ENCODE results near the gene MTFMT.
A peak's percentile ranks its signal among the peaks of the same experiment; 100 is the strongest.

Gene MTFMT

GRCh38 chr15:64982472-64982871 is 47.0 kb downstream of the MTFMT start:
- H3K9ac ChIP-seq (ENCODE audit: insufficient read length, low read depth): no peak overlapping the region
- H3K4me3 ChIP-seq (ENCODE audit: insufficient read length, low read depth): no peak overlapping the region
- H3K4me1 ChIP-seq (ENCODE audit: insufficient read depth, insufficient read length): peaks cover 9% of the 10 kb centered on the region
- TF ChIP-seq ZNF274 (IDR thresholded peaks at IDR 0.05; ENCODE audit: low read depth, low read length) (no peak), YY1 (IDR thresholded peaks at IDR 0.05; ENCODE audit: insufficient read depth, insufficient read length) (no peak), SUZ12 (IDR thresholded peaks at IDR 0.05; ENCODE audit: extremely low read depth, insufficient read depth, insufficient read length) (no peak)
- H3K36me3 ChIP-seq (ENCODE audit: insufficient read depth, insufficient read length, low read length): peaks cover 37% of the 10 kb centered on the region
- DNase-seq (ENCODE audit: low read depth, low spot score): no peak
- H3K27me3 ChIP-seq (ENCODE audit: insufficient read depth, insufficient read length): no peaks in the 10 kb centered on the region
- H3K9me3 ChIP-seq (ENCODE audit: insufficient read depth, low read length): no peaks in the 10 kb centered on the region

DNA sequence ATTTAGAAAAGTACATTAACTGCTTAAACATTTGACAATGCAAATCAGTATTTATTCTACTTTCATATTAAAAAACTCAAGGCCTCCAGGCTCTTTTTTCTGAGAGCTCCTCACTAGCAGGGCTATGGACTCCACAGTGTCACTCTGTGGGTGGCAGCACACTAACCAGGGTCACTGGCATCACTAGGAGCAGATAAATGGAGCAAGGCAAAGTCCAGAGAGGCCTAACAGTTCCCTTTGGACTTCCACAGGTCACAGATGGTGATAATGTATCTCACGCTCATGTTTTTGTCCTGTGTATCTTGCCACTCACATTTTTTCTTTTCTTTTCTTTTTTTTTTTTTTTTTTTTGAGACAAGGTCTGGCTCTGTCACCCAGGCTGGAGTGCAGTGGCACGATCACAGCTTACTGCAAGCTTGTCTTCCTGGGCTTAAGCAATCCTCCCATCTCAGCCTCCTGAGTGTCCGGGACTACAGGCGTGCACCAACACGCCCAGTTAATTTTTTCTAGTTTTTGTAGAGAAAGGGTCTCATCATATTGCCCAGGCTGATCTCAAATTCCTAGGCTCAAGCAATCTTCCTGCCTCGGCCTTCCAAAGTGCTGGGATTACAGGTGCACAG is 47.5 kb downstream of the MTFMT start:
- Histone ChIP-seq H3K9me3 (ENCODE audit: insufficient read depth, low read length) (no peaks in the 10 kb centered on the region), H3K4me3 (ENCODE audit: insufficient read length, low read depth) (no peak overlapping the region), H3K27me3 (ENCODE audit: insufficient read depth, insufficient read length) (no peaks in the 10 kb centered on the region), H3K36me3 (ENCODE audit: insufficient read depth, insufficient read length, low read length) (peaks cover 39% of the 10 kb centered on the region), H3K4me1 (ENCODE audit: insufficient read depth, insufficient read length) (peaks cover 11% of the 10 kb centered on the region), H3K9ac (ENCODE audit: insufficient read length, low read depth) (no peak overlapping the region)
- DNase-seq (ENCODE audit: low read depth, low spot score): no peak
- TF ChIP-seq ZNF274 (IDR thresholded peaks at IDR 0.05; ENCODE audit: low read depth, low read length): no peak
- no peak for TF ChIP-seq SUZ12 (IDR thresholded peaks at IDR 0.05; ENCODE audit: extremely low read depth, insufficient read depth, insufficient read length)
- TF ChIP-seq YY1 (IDR thresholded peaks at IDR 0.05; ENCODE audit: insufficient read depth, insufficient read length): no peak

DNA sequence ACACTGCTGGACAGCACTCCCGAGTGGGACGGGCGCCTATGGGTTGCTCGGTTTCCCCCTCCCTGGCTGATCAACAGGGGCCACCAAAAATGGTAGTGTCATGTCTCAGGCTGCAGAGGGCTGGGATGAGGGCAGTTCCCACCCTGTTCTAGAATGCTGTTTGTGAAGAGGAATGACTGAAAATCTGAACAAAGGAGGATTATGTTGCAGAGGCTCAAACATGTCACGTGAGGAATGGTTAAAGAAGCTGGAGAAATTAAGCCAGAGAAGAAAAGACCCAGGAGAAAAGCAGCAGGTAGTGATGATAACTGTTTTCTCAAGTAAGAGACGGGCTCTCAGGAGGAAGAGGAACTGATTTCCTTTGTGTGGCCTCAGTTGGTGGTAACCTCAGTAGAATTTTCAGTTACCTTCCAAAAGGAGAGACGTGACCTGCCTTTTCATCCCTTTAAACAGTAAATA is 50.2 kb downstream of the MTFMT start:
- H3K4me3 ChIP-seq (ENCODE audit: insufficient read length, low read depth): no peak overlapping the region
- peak overlapping the region; percentile 61 for H3K9ac ChIP-seq (ENCODE audit: insufficient read length, low read depth)
- DNase-seq (ENCODE audit: low read depth, low spot score): peak; percentile 70
- H3K27me3 ChIP-seq (ENCODE audit: insufficient read depth, insufficient read length): no peaks in the 10 kb centered on the region
- H3K36me3 ChIP-seq (ENCODE audit: insufficient read depth, insufficient read length, low read length): peaks cover 57% of the 10 kb centered on the region
- TF ChIP-seq SUZ12 (IDR thresholded peaks at IDR 0.05; ENCODE audit: extremely low read depth, insufficient read depth, insufficient read length) (no peak), ZNF274 (IDR thresholded peaks at IDR 0.05; ENCODE audit: low read depth, low read length) (no peak), YY1 (IDR thresholded peaks at IDR 0.05; ENCODE audit: insufficient read depth, insufficient read length) (no peak)
- no peaks in the 10 kb centered on the region for H3K9me3 ChIP-seq (ENCODE audit: insufficient read depth, low read length)
- H3K4me1 ChIP-seq (ENCODE audit: insufficient read depth, insufficient read length): peaks cover 11% of the 10 kb centered on the region

DNA sequence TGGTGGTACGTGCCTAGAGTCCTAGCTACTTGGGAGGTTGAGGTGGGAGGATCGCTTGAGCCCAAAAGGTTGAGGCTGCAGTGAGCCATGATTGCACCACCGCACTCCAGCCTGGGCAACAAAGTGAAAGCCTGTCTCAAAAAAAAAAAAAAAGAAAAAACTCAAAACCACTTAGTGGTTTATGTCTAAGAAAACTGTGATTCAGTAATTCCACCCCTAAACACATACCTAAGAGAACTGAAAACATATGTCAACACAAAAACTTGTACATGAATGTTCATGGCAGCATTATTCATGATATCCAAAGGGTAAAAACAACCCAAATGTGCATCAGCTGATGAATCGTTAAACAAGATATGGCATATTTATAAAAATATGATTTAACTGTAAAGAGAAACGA is 54.0 kb downstream of the MTFMT start:
- Histone ChIP-seq H3K4me1 (ENCODE audit: insufficient read depth, insufficient read length) (peaks cover 11% of the 10 kb centered on the region), H3K9me3 (ENCODE audit: insufficient read depth, low read length) (no peaks in the 10 kb centered on the region), H3K27me3 (ENCODE audit: insufficient read depth, insufficient read length) (no peaks in the 10 kb centered on the region), H3K9ac (ENCODE audit: insufficient read length, low read depth) (no peak overlapping the region), H3K36me3 (ENCODE audit: insufficient read depth, insufficient read length, low read length) (peaks cover 64% of the 10 kb centered on the region), H3K4me3 (ENCODE audit: insufficient read length, low read depth) (no peak overlapping the region)
- DNase-seq (ENCODE audit: low read depth, low spot score): no peak
- TF ChIP-seq ZNF274 (IDR thresholded peaks at IDR 0.05; ENCODE audit: low read depth, low read length) (no peak), SUZ12 (IDR thresholded peaks at IDR 0.05; ENCODE audit: extremely low read depth, insufficient read depth, insufficient read length) (no peak), YY1 (IDR thresholded peaks at IDR 0.05; ENCODE audit: insufficient read depth, insufficient read length) (no peak)

GRCh38 chr15:64970698-64971097 is 58.7 kb downstream of the MTFMT start:
- Histone ChIP-seq H3K9ac (ENCODE audit: insufficient read length, low read depth) (no peak overlapping the region), H3K4me1 (ENCODE audit: insufficient read depth, insufficient read length) (no peaks in the 10 kb centered on the region), H3K36me3 (ENCODE audit: insufficient read depth, insufficient read length, low read length) (peaks cover 61% of the 10 kb centered on the region), H3K4me3 (ENCODE audit: insufficient read length, low read depth) (no peak overlapping the region), H3K9me3 (ENCODE audit: insufficient read depth, low read length) (no peaks in the 10 kb centered on the region), H3K27me3 (ENCODE audit: insufficient read depth, insufficient read length) (no peaks in the 10 kb centered on the region)
- DNase-seq (ENCODE audit: low read depth, low spot score): no peak
- TF ChIP-seq ZNF274 (IDR thresholded peaks at IDR 0.05; ENCODE audit: low read depth, low read length) (no peak), YY1 (IDR thresholded peaks at IDR 0.05; ENCODE audit: insufficient read depth, insufficient read length) (no peak), SUZ12 (IDR thresholded peaks at IDR 0.05; ENCODE audit: extremely low read depth, insufficient read depth, insufficient read length) (no peak)

DNA sequence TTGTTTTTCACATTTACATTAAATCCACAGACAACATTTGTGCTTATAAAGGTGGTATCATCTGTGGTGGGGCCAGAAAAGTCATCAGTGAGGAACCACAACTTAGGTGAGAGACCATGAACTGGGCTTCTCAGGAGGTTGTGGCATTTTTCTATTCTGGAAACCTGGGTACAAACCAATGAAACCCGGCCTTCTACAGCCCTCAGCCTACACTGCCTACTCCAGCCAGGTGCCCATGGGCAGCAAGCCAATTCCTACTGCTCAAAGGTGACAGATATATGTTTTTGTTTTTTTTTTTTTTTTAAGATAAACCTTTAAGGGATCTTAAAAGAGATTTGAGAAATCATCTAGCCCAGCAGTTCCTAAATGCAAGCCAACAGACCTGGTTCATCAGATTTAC is 60.0 kb downstream of the MTFMT start:
- DNase-seq (ENCODE audit: low read depth, low spot score): no peak
- Histone ChIP-seq H3K9me3 (ENCODE audit: insufficient read depth, low read length) (no peaks in the 10 kb centered on the region), H3K36me3 (ENCODE audit: insufficient read depth, insufficient read length, low read length) (peaks cover 61% of the 10 kb centered on the region)

GRCh38 chr15:64961013-64961412 is 68.4 kb downstream of the MTFMT start:
- no peaks in the 10 kb centered on the region for H3K9me3 ChIP-seq (ENCODE audit: insufficient read depth, low read length)
- H3K9ac ChIP-seq (ENCODE audit: insufficient read length, low read depth): no peak overlapping the region
- peaks cover 74% of the 10 kb centered on the region for H3K36me3 ChIP-seq (ENCODE audit: insufficient read depth, insufficient read length, low read length)
- no peak overlapping the region for H3K4me3 ChIP-seq (ENCODE audit: insufficient read length, low read depth)
- DNase-seq (ENCODE audit: low read depth, low spot score): no peak
- H3K27me3 ChIP-seq (ENCODE audit: insufficient read depth, insufficient read length): no peaks in the 10 kb centered on the region
- H3K4me1 ChIP-seq (ENCODE audit: insufficient read depth, insufficient read length): no peaks in the 10 kb centered on the region
- TF ChIP-seq YY1 (IDR thresholded peaks at IDR 0.05; ENCODE audit: insufficient read depth, insufficient read length): no peak
- TF ChIP-seq SUZ12 (IDR thresholded peaks at IDR 0.05; ENCODE audit: extremely low read depth, insufficient read depth, insufficient read length): no peak
- no peak for TF ChIP-seq ZNF274 (IDR thresholded peaks at IDR 0.05; ENCODE audit: low read depth, low read length)

More for the DNA sequence above, 60.0 kb downstream of the MTFMT start:
- H3K9ac ChIP-seq (ENCODE audit: insufficient read length, low read depth): no peak overlapping the region
- TF ChIP-seq SUZ12 (IDR thresholded peaks at IDR 0.05; ENCODE audit: extremely low read depth, insufficient read depth, insufficient read length): no peak
- no peak for TF ChIP-seq ZNF274 (IDR thresholded peaks at IDR 0.05; ENCODE audit: low read depth, low read length)
- no peak for TF ChIP-seq YY1 (IDR thresholded peaks at IDR 0.05; ENCODE audit: insufficient read depth, insufficient read length)
- H3K4me3 ChIP-seq (ENCODE audit: insufficient read length, low read depth): no peak overlapping the region
- no peaks in the 10 kb centered on the region for H3K27me3 ChIP-seq (ENCODE audit: insufficient read depth, insufficient read length)
- H3K4me1 ChIP-seq (ENCODE audit: insufficient read depth, insufficient read length): no peaks in the 10 kb centered on the region

Data from NT2/D1 (cell line).